Stimulated activated naive CD8-positive, alpha-beta T cell treated with anti-CD3 and anti-CD28 coated beads, Interleukin-15, Interleukin-2, amounts not matched to agents 100 U/mL and 50 U/mL, for 24 hours (primary cell): ENCODE results near the gene RAD51B.
A peak's percentile ranks its signal among the peaks of the same experiment; 100 is the strongest.
"Not testable (repeated sequence)": the region's sequence is repeated elsewhere in the genome, so short reads cannot be mapped to it uniquely, and the experiment has no call there.

Experiments used
- ATAC-seq: fragments of 150-1000 bp; cut with Tn5 transposase; one replicate; pipeline ENCODE4 v1.10.0; 2021
- DNase-seq: peaks from one replicate; pipeline ENCODE4 v3.0.0; 2021

Gene RAD51B

DNA sequence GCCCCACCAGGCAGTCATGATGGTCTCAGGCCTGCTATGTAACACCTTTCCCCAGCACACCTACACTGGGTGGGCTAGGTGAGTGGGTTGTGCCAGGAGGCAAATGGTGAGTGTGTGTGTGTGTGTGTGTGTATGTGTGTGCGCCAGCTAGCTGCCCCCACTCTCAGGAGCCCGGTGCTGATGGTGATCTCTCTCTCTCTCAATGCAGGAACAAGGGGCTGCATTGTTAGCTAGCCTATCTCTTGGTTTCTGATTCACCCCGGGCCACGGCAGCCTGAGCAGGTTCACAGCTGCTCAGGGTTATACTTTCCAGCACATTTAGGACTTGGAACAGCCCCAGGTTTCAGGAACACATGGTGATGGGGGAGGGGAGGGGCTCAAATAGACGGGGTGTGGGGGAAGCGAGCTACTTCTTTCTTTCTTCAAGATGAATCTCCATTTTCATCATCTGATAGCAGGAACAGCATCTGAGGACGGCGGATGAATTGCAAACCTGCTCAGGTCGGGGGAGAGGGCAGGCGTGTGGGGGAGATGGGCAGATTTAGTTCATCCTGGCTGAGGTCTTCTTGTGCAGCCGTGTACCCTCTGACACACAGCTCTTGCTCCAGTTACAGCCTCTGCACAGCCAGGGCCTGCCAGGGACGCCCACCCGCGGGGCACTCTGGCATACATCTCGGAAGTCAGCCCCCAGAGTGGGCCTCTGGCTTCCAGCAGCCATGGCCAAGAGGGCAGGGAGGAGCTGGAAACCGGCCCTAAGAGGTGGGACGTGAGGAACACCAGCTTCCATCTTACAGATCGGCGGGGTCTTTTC is 835.6 kb downstream of the RAD51B start:
- no peak for ATAC-seq
- DNase-seq: no peak

DNA sequence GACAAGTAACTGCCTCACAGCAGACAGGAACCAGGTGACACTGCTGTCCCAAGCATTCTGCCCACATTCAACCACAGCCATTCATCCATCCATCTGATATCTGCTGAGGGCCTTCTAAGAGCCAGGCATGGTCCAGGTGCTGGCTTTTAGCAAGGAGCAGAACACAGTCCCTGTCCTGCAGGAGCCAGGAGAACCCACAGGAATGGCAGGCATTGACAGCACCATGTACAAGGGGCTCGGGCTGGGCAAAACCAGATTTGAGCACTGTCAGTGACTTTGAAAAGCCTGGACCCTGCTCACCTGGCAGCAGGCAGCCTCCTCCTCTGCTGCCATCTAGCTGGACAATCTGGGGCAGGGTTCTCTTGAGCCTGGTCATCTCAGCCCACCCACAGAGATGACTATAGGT is 836.3 kb downstream of the RAD51B start:
- ATAC-seq: no peak
- DNase-seq: no peak

GRCh38 chr14:68656452-68656851 is 836.9 kb downstream of the RAD51B start:
- ATAC-seq (no peak), DNase-seq (no peak)

DNA sequence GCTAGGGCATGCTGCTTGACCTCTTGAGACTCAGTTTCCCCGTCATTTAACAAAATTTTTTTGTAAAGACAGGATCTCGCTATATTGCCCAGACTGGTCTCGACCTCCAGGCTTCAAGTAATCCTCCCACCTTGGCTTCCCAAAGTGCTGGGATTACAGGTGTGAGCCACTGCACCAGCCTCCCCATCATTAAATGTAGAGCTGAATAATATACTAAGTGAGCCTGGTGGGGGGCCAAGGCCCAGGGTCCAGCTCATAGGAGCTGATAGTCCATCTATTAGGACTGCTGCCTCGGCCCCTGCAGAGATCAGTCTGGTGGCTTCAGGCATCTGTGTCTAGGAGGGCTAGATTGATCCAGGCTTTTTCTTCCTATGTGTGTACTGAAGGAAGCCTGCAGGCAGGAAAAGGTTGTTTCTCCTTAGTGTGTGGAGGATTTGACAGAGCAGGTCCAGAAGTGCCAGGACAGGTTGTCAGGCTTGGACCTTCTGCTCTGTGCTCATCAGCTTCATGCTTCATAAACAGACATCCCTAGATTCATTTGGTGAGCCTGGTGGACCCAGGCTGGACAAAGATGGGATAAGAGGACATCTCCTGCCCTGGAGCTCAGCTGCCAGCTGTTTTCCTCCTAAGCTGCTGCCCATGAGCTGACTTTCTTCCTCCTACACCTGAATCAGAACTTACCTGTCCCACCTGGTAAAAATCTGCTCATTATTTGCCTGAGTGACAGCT is 837.9 kb downstream of the RAD51B start:
- no peak for DNase-seq
- no peak for ATAC-seq

DNA sequence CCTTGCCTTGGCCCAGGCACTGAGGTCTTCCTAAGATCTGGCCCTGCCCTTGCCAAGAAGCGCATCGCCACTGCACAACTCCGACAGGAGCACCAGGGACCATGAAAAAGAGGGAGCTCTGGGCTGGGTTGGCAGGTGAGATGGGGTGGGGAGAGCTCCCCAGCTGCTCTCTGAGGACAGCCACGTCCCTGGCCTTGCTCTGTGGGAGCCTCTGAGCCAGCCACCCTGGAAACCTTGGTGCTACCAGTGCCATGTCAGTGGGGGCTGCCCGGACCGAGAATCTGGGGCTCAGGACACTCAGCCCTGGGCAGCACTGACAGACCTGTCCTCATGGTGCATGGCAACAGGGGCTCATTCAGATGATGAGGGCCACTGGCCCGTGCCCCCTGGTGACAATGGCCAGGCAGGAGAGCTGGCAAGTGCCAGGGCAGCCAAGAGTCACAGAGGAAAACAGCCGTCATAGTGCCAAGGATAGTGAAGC is 838.5 kb downstream of the RAD51B start:
- no peak for ATAC-seq
- no peak for DNase-seq

GRCh38 chr14:68658943-68659931 is 839.7 kb downstream of the RAD51B start:
- no peak for DNase-seq
- ATAC-seq: no peak

DNA sequence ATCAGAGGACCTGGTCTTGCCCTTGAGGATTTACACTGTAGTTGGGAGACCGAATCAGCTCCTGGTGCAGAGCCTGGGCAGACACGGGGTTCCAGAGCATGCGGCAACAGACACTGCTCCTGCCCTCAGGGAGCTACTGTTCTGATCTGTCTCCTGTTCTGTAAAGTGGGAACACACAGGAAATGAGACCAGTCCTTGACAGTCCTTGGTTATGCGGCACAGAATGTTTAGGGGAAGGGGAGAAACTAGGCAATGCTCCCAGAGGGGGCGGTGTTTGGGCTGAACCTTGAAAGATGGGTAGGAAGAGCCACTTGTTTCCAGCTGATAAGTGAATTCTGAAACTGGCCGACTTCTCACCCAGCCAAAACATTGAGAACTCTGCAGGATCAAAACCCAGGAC is 840.9 kb downstream of the RAD51B start:
- ATAC-seq: no peak
- DNase-seq: no peak

DNA sequence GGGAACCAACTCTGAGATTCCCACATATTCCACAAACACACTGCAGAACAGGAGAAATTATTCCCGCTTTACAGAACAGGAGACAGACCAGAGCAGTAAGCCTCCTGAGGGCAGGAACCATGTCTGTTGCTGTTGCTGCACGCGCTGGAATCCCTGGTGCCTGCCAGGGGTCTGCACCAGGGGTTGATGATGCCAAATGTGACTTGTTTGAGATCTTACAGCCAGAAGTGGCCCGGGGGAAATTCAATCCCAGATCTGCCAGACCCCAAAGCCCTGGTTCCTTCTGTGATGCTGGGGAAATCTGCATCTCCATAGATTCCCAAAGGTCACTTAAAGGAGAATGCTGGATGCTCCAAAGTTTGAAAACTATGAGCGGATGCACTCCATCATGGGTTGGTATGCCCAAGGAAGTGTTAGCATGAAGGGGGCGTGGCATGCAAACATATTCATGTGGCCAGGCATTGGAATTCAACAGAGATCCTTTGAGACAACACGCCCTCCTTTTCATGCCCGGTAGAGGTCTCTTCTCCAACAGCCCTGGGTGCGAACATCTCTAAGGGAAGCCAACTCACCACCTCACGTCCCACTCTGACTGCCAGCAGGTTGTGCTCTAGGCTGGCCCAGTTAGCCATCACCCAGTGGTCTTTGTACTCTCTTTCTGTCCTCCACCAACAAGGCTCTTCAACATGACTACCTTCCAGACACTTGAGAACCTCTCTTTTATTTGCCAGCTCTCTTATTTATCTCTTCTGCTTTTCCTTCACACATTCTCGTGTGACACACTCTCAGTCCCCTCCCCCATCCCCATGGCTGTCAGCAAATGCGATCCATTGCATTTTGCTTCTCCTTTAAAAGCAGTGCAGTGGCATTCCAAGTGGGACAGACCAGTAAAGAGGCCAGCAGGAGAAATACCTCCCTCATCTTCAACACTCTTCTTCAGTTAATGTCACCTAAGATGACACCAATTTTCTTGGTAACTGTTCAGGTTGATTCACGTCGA is 841.9 kb downstream of the RAD51B start:
- no peak for ATAC-seq
- no peak for DNase-seq

- ATAC-seq (no peak), DNase-seq (no peak)
Measured at GRCh38 chr14:68662392-68662791, 842.8 kb downstream of the RAD51B start.

- DNase-seq, ATAC-seq: not testable (repeated sequence)
Measured at GRCh38 chr14:68662826-68663225, 843.2 kb downstream of the RAD51B start.

DNA sequence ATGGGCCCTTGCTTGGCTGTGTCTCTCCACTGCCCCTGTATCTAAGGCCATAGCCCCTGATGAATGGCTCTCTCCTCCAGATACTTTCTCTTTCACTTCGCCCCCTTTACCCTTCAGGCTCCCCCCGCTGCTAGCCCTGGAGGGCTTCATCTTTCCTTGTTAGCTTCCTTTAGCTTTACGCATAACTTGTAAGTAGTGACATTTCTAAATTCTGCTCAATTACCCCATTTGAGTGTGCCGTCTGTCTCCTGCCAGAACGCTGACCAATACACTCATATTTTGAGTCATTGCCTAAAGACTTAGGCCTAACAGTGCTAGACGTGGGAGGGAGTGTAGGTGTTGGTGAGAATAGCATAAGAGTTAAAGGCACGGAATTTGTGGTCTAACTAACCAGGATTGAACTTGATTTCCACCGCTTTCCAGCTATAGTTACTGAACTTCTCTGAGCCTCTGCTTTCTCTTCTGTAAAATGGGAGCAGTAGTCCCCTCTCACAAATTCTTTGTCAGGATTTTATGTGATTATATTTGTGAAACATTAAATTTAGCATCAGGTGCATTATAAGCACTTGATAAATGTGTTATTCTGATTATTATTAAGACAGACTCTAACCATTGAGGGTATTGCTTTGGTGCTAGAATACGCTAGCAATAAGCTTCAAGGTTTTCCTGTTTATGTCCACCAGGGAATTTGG is 844.0 kb downstream of the RAD51B start:
- ATAC-seq: peak; percentile 82

DNA sequence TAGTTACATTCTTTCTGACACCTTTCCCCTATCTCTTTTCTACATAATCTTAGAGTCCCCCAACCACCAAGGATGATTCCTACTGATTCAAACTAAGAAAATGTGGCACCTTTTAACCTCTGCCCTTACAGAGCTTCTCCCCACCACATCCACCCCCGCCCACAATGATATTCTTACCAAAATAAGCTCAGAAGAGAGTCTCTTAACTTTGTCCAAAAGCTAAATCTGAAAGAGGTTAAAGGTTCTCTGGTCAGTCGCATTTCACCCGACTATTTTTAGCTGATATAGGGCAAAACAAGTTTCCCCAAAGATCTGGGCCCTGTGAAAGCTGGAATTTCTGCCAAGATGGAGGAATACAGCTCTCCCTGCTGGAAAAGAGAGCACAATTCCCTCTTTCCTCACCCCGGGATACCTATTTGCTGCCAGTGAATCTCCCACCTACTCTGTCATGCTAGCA is 844.7 kb downstream of the RAD51B start:
- DNase-seq: peak; percentile 46
- peak; percentile 79 for ATAC-seq

More for the DNA sequence above, 844.0 kb downstream of the RAD51B start:
- DNase-seq: peak; percentile 66

- DNase-seq (no peak), ATAC-seq (no peak)
Measured at GRCh38 chr14:68665131-68665530, 845.6 kb downstream of the RAD51B start.

GRCh38 chr14:68665792-68666204 is 846.2 kb downstream of the RAD51B start:
- DNase-seq (no peak), ATAC-seq (no peak)

- DNase-seq (no peak), ATAC-seq (no peak)
Measured at GRCh38 chr14:68666236-68666635, 846.7 kb downstream of the RAD51B start.

DNA sequence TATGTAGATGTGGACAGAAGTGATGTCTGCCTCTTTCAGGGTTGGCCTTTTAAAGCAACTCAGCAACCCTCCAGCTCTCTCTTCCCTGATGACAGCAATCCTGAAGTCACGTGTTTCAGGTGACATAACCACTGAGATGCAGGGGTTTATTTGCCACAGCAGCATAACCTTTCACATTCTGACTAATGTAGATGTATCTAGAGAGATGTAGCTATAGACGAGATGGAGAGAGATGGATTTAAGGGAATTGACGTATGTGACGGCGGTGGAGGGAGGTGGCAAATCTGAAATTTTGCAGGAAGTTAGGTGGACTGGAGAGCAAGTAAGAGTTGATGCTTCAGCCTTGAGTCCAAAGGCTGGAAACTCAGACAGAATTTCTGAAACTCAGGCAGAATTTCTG is 847.3 kb downstream of the RAD51B start:
- DNase-seq: no peak
- ATAC-seq: no peak

DNA sequence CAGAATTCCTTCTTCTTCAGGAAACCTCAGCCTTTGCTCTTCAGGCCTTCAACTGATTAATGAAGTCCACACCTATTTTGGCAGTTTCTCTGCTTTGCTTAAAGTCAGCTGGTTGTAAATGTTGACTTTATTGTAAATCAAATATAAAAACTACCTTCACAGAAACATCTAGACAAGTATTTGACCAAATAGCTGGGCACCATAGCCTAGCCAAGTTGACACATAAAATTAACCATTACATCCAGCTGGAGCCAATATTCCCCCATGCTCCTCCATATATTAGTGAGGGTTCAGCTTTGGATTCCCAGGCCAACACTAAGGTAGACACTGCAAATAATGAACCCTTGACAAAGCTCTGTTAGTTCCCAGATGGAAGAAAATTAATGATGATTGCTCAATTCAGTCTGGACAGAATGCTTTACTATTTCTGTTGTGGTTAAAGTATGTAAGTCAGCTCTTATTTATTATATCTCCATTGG is 847.8 kb downstream of the RAD51B start:
- ATAC-seq (no peak), DNase-seq (no peak)

GRCh38 chr14:68668028-68668427 is 848.4 kb downstream of the RAD51B start:
- ATAC-seq (no peak), DNase-seq (no peak)

DNA sequence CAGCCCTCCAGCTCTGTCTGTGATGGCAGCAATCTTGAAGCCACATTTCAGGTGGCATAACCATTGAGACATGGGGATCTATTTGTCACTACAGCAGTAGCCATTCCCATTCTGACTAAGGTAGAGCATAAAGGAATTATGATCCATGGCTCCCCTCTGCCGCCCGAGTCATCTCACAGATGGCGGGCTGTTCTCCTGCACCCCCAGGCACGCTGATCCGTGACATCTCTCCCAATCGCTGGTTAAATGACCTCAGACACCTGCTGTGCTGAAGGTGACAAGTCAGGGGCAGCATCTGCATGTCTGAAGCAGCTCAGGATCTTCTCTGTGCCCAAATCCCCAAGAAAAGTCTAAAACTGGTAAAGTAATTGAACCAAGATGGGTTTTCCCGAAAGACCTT is 849.0 kb downstream of the RAD51B start:
- ATAC-seq: no peak
- DNase-seq: no peak

DNA sequence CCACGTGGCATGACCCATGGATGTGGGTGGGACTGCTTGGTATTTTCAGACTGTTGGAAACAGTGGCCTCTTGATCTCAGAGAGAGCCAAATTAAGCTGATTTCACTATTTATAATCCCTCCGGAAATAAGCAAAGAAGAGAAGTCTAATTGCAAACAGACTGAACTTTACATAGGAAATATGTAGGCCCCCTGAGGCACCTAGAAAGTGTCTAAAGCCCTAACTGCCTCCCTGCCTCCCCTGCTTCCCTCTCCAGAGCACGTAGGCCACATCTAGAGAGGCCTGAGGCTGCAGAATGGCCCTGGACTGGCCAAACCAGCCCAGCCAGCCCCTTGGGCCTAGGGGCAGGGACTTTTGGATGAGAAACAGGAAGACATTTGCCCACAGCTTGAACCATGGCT is 849.5 kb downstream of the RAD51B start:
- ATAC-seq (no peak), DNase-seq (no peak)
